ENCODE results near the gene PXDC1.

DNA sequence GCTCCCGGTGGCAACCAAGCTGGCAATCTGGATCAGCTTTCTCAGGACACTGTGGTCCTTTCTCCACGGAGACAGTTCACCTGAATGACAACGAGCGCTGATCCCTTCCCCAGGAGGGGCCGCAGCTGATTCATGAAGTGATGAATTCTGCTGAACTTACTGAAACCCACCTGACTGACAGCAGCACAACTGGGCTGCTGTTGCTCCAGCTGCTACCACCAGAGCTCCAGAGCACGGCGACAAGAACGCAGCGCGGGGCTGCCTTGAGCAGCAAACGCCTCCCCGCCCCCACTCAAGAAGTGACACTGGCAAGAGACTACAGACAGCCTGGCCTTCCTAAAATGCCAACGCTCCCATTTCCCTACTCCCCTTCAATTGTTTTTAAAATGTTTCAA lies 10.0 kb downstream of the PXDC1 start:
- TF ChIP-seq, protein P1, sequence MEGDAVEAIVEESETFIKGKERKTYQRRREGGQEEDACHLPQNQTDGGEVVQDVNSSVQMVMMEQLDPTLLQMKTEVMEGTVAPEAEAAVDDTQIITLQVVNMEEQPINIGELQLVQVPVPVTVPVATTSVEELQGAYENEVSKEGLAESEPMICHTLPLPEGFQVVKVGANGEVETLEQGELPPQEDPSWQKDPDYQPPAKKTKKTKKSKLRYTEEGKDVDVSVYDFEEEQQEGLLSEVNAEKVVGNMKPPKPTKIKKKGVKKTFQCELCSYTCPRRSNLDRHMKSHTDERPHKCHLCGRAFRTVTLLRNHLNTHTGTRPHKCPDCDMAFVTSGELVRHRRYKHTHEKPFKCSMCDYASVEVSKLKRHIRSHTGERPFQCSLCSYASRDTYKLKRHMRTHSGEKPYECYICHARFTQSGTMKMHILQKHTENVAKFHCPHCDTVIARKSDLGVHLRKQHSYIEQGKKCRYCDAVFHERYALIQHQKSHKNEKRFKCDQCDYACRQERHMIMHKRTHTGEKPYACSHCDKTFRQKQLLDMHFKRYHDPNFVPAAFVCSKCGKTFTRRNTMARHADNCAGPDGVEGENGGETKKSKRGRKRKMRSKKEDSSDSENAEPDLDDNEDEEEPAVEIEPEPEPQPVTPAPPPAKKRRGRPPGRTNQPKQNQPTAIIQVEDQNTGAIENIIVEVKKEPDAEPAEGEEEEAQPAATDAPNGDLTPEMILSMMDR (IDR thresholded peaks at IDR 0.05): no peak
- TF ChIP-seq POLR2AphosphoS5 (IDR thresholded peaks at IDR 0.05; ENCODE audit: insufficient read depth in 1 of 2, low read depth in 1 of 2) (no peak), POLR2A (IDR thresholded peaks at IDR 0.05) (no peak)
